Myometrial cell (primary cell): ENCODE data around the gene TNFRSF8. TPM values are rescaled to one million over a fixed set of nuclear protein-coding genes. Genes with fewer than 3 reads are reported as not detected.

Experiments
- total RNA-seq: library from RNA; depleted of rRNA; stranded (reverse); fragments of >200 nt; gene quantifications from 2 replicates; pipeline ENCODE4 v1.2.3, GENCODE V29; 2015

TNFRSF8 gene
- total RNA-seq = 3.0 and 4.0 TPM in 2 replicates

DNA sequence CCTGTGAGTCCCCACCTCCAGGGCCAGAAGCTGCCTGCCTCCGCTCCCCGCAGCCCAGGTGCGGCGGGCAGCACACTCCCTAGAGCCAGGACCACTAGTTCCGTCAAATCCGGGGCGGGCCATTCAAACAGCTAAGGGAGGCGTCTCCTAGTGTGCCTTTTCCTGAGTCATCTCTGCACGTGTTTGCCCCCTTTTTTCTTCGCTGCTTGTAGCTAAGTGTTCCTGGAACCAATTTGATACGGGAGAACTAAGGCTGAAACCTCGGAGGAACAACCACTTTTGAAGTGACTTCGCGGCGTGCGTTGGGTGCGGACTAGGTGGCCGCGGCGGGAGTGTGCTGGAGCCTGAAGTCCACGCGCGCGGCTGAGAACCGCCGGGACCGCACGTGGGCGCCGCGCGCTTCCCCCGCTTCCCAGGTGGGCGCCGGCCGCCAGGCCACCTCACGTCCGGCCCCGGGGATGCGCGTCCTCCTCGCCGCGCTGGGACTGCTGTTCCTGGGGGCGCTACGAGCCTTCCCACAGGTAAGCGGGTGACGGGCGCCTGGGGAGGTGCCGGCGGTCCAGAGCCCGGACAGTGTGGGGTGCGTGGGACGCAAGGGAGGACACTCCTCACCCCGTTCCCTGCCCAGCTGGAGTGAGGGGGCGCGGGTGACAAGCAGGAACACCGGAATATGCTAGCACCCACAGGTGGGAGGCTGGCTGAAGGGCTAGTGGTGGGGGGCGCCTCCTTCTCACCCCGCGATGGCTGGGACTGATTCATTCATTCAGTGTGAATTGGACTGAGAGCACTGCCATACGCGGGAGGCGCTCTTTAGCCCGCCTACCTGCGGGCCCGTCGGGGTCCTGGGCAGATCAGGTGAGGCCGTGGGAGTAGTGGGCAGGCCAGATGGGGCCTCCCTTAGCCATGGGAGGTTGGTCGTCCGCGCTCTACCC, at the start of gene TNFRSF8:
TNFRSF8 (plus strand) TSS at position 163 of the 932 bp plus-strand sequence; CDS start at position 459, 296 bp downstream.

DNA sequence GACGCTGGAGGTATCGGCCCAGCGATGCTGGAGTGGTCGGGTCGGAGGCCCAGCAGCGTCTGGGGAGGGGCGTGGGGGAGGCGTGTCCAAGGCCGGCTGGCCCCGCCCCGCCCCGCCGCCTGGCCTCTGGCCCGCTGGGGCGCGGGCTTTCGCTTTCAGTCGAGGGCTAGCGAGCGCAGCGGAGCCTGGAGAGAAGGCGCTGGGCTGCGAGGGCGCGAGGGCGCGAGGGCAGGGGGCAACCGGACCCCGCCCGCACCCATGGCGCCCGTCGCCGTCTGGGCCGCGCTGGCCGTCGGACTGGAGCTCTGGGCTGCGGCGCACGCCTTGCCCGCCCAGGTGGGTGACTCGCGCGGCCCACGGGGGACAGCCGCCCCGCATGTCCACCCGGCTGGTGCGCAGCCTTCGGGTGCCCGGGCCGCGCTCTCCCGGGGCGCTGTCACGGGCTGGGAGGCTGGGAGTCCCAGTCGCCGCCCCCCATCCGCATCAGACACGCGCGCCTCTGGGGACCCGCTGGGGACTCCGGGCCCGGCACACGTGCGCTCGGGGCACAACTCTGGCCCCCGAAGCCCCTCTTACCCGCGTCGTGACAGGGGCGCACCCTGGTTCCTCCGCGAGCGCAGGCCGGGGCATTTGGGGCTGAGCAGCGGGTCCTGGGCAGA, 103.9 kb downstream of the TNFRSF8 start, which contains the start of gene TNFRSF1B:
TNFRSF1B (plus strand) TSS at position 158 of the 659 bp plus-strand sequence; CDS start at position 259, 101 bp downstream.

Other genes with a start within 250 kb of the TNFRSF8 start
- gene NPPA, start 215.5 kb upstream of the TNFRSF8 start, total RNA-seq = not detected in 2 replicates
- gene NPPB, start 204.4 kb upstream of the TNFRSF8 start, total RNA-seq = not detected in 2 replicates
- 99.2 and 104 TPM in 2 replicates for gene KIAA2013, start 136.9 kb upstream of the TNFRSF8 start, total RNA-seq
- gene PLOD1, start 128.6 kb upstream of the TNFRSF8 start, total RNA-seq = 438 and 482 TPM in 2 replicates
- gene MFN2, start 82.9 kb upstream of the TNFRSF8 start, total RNA-seq = 55.6 and 60.4 TPM in 2 replicates
- gene MIIP, start 43.8 kb upstream of the TNFRSF8 start, total RNA-seq = 54.1 and 62.0 TPM in 2 replicates
- gene TNFRSF1B, start 103.7 kb downstream of the TNFRSF8 start, total RNA-seq = 15.6 and 30.0 TPM in 2 replicates
- gene VPS13D, start 166.7 kb downstream of the TNFRSF8 start, total RNA-seq = 18.7 and 27.8 TPM in 2 replicates